C4-2B (cell line): ENCODE measurements around the gene PDGFRB.

Source experiments
- H3K27ac ChIP-seq: fragments of 450-650 bp; 2 replicates; pipeline ENCODE4 v1.5.1; 2017
- ZFX ChIP-seq: fragments of 450-650 bp; IDR thresholded peaks from 2 replicates; pipeline ENCODE4 v1.6.1; 2017
- TF ChIP-seq, protein P1 (sequence below): fragments of 450-650 bp; conservative IDR thresholded peaks from 2 replicates; pipeline ENCODE4 v1.5.1; 2017; ENCODE audit warnings: mild to moderate bottlenecking

The PDGFRB gene

DNA sequence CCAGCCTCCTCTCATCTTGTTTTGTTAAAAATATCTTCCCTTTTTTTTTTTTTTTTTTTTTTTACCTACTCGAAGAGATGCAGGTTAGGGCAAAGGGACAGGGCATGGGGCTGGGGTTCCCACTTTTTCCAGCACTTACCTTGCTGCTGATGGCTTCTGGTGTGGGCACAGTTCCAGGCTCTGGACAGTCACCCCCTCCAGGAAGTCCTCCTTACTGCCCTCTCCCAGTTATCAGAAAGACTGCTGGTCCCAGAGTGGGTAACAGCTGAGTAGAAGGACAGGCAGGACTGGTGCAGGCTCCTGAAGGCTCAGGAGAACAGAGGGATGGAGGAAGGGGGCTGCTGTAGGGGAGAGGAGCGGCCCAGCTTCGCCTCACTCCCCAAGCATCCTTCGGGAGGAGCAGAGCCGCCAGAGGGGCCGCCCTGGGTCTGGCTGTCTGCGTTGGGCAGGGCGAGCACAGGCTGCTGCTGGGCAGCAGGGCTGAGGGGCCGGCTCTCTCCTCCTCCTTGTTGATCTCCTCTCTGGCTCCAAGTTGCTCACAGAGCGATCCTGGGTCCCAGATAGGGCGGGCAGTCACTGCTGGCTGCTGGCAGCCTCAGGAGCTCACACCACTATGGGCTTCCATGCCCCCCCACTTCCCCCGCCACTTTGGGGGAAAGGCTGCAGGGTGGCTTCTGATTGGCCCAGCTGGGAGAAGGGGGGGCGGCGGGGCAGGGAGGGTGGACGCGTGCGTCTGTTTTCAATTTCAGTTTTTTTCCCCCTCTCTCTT is at the start of gene PDGFRB:
Gene PDGFRB, minus strand, starts transcription at position 588 of the 769 bp plus-strand sequence. CDS start 18,798 bp downstream, outside the sequence.
- no peak within 1 kb of the TSS for H3K27ac ChIP-seq

DNA sequence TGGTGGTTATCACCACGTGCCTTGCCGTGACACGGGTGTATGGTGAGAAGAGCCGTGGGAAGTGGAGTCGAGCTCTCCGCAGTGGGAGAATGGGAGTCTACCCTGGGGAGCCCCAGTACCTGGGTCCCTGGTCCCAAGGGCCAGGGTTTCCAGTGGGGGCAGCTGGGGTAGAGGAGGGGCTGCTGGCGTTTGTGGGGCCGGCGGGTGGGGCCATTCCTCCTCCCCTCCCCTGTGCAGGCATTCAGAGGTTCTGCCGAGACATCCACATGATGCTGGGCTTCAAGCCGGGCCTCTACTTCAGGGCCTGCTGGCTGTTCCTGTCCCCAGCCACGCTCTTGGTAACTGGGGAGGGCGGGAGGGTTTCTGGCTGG is 48.9 kb upstream of the PDGFRB start:
- no peak for TF ChIP-seq ZFX
- TF ChIP-seq, protein P1, sequence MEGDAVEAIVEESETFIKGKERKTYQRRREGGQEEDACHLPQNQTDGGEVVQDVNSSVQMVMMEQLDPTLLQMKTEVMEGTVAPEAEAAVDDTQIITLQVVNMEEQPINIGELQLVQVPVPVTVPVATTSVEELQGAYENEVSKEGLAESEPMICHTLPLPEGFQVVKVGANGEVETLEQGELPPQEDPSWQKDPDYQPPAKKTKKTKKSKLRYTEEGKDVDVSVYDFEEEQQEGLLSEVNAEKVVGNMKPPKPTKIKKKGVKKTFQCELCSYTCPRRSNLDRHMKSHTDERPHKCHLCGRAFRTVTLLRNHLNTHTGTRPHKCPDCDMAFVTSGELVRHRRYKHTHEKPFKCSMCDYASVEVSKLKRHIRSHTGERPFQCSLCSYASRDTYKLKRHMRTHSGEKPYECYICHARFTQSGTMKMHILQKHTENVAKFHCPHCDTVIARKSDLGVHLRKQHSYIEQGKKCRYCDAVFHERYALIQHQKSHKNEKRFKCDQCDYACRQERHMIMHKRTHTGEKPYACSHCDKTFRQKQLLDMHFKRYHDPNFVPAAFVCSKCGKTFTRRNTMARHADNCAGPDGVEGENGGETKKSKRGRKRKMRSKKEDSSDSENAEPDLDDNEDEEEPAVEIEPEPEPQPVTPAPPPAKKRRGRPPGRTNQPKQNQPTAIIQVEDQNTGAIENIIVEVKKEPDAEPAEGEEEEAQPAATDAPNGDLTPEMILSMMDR = no peak
- H3K27ac ChIP-seq = no peak overlapping the region

More for the DNA sequence above, at the start of gene PDGFRB:
- TF ChIP-seq, protein P1 = no peak
- no peak for TF ChIP-seq ZFX

DNA sequence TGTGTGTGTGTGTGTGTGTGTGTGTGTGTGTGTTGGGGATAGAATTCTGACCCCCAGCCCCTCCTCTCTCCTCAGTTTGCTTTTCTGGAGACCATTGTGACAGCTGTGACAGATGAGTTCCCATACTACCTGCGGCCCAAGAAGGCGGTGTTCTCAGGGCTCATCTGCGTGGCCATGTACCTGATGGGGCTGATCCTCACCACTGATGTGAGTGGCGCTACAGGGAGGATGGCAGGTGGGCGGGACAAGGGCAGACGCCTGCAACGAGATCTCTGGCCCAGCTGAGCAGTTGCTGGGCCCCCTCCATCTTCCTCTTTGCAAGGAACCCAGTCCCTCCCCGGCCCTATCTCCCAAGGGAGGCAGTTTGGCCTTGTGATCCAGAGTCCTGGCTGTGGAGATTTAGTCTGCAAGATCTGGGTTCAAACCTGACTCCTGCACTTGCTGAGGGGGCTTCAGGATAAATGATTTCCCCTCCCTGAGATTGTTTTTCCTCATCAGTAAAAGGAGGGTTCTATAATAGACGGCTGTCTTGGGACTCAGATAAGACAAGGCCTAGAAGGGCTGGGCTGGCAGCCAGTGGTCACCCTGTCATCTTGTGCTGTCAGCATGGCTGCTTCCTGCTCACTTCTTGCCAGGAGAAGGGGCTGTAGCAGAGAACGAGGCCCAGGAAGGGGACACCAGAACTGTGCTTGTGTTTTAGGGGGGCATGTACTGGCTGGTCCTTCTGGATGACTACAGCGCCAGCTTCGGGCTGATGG is 48.4 kb upstream of the PDGFRB start:
- no peak overlapping the region for H3K27ac ChIP-seq
- TF ChIP-seq, protein P1 = no peak
- TF ChIP-seq ZFX = no peak

DNA sequence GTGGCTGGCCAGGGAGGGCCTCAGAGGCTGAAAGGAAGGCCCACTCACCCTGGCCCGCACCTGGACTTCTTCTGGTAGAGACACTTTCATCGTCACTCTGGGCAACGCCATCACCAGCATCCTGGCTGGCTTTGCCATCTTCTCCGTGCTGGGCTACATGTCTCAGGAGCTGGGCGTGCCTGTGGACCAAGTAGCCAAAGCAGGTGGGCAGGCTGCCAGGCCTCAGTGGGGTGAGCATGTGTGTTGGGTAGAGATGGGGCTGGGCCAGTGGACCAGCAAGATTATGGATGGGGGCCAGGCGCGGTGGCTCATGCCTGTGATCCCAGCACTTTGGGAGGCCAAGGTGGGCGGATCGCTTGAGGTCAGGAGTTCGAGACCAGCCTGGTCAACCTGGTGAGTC is 46.9 kb upstream of the PDGFRB start:
- no peak overlapping the region for H3K27ac ChIP-seq
- TF ChIP-seq ZFX = no peak
- TF ChIP-seq, protein P1 = no peak

DNA sequence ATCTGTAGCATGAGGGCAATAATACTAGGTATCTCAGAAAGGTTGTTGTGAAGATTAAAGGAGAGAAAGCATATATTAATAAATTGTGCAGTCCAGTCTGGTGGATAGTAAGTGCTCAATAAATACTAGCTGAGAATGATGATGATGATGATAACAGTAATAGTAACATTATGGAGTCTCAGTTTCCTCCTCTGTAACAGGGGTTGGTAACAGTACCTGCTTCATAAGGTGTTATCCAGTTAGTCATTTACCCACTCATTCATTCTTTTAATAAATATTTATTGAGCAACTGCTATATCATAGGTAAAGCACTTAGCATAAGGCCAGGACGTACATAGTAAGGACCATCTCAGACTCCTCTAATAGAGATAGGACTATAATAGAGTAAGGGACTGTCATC is 41.8 kb upstream of the PDGFRB start:
- no peak for TF ChIP-seq ZFX
- TF ChIP-seq, protein P1 = no peak
- no peak overlapping the region for H3K27ac ChIP-seq

DNA sequence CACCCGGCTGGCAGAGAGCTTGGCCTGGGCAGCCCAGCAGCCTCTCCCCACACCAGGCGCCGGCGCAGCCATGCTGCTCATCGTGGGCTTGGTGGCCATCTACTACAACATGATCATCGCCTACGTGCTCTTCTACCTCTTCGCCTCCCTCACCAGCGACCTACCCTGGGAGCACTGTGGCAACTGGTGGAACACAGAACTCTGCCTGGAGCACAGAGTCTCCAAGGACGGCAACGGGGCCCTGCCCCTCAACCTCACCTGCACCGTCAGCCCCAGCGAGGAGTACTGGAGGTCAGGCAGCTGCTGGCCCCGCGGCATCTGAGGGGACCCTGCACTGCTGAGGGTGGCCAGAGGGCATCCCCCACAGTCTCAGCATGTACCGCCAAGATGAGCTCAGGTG is 41.3 kb upstream of the PDGFRB start:
- TF ChIP-seq ZFX = no peak
- TF ChIP-seq, protein P1 = no peak
- no peak overlapping the region for H3K27ac ChIP-seq

DNA sequence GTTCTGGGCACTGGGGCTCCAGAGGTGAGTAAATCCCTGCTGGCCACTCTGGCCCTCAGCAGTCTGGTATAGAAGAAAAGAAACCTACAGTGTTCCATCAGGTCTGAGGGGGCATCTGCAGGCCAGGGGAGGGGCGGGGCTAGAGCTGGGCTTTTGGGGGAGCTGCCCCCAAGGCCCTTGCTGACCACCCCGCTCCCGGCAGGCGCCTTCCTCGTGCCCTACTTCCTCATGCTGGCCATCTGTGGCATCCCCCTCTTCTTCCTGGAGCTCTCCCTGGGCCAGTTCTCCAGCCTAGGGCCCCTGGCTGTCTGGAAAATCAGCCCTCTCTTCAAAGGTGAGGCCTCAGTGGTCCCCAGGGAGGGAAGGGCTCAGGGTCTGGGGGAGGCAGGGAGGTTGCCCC is 40.9 kb upstream of the PDGFRB start:
- H3K27ac ChIP-seq = no peak overlapping the region
- TF ChIP-seq, protein P1 = no peak
- TF ChIP-seq ZFX = no peak
